ENCODE measurements around the gene FARP2. TPM values are rescaled to one million over a fixed set of nuclear protein-coding genes. Genes with fewer than 3 reads are reported as not detected.

Gene FARP2
- total RNA-seq, 1 donor from 2014 or later: 57.1 TPM

DNA sequence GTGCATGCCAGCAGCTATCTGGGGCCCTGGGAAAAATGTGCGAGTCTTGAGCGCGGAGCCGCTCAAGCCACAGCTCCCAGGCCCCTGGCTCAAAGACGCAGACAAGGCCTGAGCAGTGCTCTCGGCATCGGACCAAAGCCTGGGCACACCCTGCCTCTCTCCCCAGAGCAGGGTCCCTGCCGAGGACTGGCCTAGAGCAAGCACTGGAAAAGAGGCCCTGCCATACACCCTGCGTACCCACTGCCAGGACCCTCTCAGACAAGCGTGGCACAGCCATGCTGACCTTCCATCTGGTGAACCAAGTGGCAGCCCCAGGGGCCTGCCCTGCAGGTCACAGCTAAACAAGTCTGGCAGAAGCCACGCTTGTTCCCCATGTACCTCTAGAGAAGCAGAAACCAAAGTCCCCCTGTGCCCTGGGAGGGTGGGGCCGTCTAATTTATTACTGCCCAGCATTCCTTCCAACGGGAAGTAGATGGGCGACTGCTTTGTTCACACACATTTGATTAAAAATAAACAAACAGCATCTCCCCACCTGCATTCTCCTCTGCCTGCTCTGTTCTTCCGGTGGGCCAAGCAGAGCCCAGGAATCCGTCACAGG is 138.3 kb downstream of the FARP2 start:
- no peak overlapping the region for H3K27ac Mint-ChIP-seq (ENCODE audit: unreplicated experiment)
- no peak for DNase-seq (ENCODE audit: low spot score)

DNA sequence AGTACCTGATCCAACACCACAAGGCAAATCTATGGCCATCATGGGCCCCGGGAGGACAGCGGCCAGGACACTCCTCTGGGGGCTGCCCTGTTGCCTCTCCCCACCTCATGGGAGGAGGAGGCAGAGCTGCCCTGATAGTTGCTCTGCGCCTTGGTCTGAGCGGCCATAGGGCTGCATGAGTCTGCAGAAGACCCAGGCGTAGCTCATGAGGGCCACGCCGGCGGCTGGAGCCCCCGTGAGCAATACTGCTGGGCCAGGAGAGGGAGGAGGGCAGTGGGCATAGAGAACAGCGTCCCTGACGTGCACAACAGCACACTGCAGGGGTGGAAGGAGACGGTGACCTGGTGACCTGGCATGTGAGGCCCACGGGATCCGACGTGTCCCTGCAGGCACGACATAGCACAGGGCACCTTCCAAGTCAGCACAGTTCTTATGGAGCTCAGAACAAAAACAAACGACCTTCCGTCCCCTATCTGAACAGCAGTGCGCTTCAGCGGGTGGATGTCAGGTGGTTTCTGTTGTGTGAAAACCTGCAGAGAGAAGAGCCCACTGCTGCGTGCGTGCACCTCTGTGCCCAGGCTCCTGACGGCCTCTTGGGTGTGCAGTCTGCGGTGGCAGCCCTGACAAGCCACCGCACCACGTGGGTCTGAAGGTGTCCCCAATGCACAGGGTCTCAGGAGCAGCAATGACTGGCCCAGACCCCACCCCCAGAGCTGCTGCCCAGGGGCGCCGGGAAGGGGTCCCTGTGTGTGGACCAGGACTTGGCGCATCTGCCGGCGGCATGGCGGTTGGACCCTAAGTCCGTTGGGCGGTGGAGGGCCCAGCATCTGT is 139.3 kb downstream of the FARP2 start:
- TF ChIP-seq, protein P1, sequence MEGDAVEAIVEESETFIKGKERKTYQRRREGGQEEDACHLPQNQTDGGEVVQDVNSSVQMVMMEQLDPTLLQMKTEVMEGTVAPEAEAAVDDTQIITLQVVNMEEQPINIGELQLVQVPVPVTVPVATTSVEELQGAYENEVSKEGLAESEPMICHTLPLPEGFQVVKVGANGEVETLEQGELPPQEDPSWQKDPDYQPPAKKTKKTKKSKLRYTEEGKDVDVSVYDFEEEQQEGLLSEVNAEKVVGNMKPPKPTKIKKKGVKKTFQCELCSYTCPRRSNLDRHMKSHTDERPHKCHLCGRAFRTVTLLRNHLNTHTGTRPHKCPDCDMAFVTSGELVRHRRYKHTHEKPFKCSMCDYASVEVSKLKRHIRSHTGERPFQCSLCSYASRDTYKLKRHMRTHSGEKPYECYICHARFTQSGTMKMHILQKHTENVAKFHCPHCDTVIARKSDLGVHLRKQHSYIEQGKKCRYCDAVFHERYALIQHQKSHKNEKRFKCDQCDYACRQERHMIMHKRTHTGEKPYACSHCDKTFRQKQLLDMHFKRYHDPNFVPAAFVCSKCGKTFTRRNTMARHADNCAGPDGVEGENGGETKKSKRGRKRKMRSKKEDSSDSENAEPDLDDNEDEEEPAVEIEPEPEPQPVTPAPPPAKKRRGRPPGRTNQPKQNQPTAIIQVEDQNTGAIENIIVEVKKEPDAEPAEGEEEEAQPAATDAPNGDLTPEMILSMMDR (IDR thresholded peaks at IDR 0.05): no peak
- Mint-ChIP-seq H3K4me3 (ENCODE audit: unreplicated experiment) (no peak overlapping the region), H3K36me3 (ENCODE audit: low read depth) (peaks cover 22% of the 10 kb centered on the region), H3K27ac (ENCODE audit: unreplicated experiment) (no peak overlapping the region), H3K9me3 (ENCODE audit: low read depth) (no peaks in the 10 kb centered on the region), H3K27me3 (ENCODE audit: low read depth) (no peaks in the 10 kb centered on the region), H3K4me1 (ENCODE audit: low read depth) (no peaks in the 10 kb centered on the region)
- DNase-seq (ENCODE audit: low spot score): peak; percentile 91

More for the DNA sequence above, 138.3 kb downstream of the FARP2 start:
- H3K4me3 Mint-ChIP-seq (ENCODE audit: unreplicated experiment): no peak overlapping the region
- H3K4me1 Mint-ChIP-seq (ENCODE audit: low read depth): no peaks in the 10 kb centered on the region
- peaks cover 24% of the 10 kb centered on the region for H3K36me3 Mint-ChIP-seq (ENCODE audit: low read depth)
- no peaks in the 10 kb centered on the region for H3K9me3 Mint-ChIP-seq (ENCODE audit: low read depth)
- no peaks in the 10 kb centered on the region for H3K27me3 Mint-ChIP-seq (ENCODE audit: low read depth)
- TF ChIP-seq, protein P1 (IDR thresholded peaks at IDR 0.05): no peak

DNA sequence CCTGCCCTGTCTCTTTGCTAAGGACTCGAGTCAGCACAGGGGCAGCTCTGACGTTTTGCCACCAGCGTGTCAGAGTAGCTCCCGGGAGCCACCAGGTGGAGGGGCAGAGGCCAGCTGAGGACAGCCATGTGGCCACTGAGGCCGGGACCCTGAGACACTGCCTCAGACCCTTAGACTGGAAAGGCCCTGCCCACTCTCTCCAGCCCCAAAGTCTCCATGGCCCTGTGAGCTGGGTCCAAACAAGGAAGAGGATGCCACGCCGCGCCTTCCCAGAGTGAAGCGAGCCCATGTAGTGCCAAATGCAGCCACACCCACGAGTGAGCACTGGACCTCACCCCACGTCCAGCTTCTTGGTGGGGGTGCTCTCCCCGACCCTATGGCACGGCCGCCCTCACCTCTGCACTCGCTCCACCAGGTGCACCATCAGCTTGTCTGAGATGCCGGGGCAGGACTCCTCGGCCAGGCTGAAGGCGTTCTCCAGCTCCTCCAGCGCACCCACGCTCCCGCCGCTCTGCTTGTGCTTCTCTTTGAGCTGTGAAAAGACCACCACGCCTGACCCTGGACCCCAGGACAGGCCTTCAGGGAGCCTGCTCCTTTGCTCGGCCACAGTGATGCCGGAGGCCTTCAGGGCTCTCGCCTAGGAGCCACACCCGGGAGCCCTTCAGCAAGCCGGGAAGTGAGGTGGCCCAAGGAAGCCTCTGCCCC is 140.1 kb downstream of the FARP2 start:
- Mint-ChIP-seq H3K27me3 (ENCODE audit: low read depth) (no peaks in the 10 kb centered on the region), H3K4me1 (ENCODE audit: low read depth) (no peaks in the 10 kb centered on the region), H3K9me3 (ENCODE audit: low read depth) (no peaks in the 10 kb centered on the region), H3K36me3 (ENCODE audit: low read depth) (peaks cover 20% of the 10 kb centered on the region), H3K27ac (ENCODE audit: unreplicated experiment) (no peak overlapping the region), H3K4me3 (ENCODE audit: unreplicated experiment) (no peak overlapping the region)
- DNase-seq (ENCODE audit: low spot score): peak; percentile 87
- TF ChIP-seq, protein P1 (IDR thresholded peaks at IDR 0.05): no peak

DNA sequence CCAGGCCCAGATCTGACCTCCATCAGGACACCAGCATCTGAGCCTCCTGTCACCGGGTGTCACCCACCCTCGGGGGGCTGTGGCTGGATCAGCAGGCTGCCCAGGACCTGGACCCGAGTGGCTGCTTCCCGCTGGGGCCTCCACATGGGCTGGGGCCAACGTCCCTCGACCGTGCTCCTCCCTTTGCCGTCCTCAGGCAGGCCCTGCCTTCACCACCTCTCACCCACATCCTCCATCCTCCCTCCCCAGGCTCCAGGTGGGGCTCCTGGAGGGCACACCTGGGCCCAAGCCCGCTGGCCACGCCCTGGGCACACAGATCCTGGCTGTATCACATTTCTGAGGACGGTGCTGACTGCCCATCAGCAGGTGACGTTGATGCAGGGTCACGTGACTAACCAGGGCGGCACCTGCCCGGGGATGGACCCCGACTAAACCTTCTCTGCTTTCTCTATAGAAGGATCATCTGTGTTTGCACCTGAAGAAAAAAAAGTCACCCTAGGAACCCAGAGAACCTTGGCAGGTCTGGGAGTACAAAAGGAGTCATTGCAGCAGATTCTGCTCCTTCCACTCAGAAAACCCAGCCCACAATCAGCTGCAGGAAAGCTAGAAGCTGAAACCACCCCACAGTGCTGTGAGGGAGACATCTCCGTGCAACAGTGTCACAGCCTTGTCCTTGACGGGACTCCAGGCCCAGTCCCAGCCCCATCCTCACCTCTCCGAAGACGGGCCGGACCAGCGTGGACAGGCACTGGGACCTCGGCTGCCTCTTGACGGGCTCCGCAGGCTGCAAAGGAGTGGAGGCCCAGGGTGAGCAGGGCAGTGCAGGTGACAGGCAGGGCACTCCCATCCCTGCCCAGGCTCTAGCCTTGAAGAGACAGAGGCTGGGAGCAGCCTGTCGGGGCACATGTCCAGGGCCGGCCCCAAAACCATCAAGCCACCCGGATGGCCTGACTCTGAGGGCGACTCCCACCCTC is 141.1 kb downstream of the FARP2 start:
- H3K27me3 Mint-ChIP-seq (ENCODE audit: low read depth): no peaks in the 10 kb centered on the region
- TF ChIP-seq, protein P1 (IDR thresholded peaks at IDR 0.05): no peak
- DNase-seq (ENCODE audit: low spot score): no peak
- no peaks in the 10 kb centered on the region for H3K4me1 Mint-ChIP-seq (ENCODE audit: low read depth)
- no peaks in the 10 kb centered on the region for H3K9me3 Mint-ChIP-seq (ENCODE audit: low read depth)
- no peak overlapping the region for H3K4me3 Mint-ChIP-seq (ENCODE audit: unreplicated experiment)
- H3K27ac Mint-ChIP-seq (ENCODE audit: unreplicated experiment): no peak overlapping the region
- peaks cover 18% of the 10 kb centered on the region for H3K36me3 Mint-ChIP-seq (ENCODE audit: low read depth)

Measured in chondrocyte (in vitro differentiated cells).